Hepatocyte (in vitro differentiated cells): ENCODE measurements around the gene MMP28. TPM values are rescaled to one million over a fixed set of nuclear protein-coding genes. Genes with fewer than 3 reads are reported as not detected.

ENCODE experiments used
- DNase-seq: peaks from one replicate; pipeline ENCODE4 v3.0.0-alpha.2; 2016; ENCODE audit warnings: low spot score
- H2AFZ ChIP-seq: fragments of 200-600 bp; sonication (generic); 2 replicates; pipeline ENCODE4 v1.6.0; 2016; ENCODE audit warnings: antibody characterized with exemption, mild to moderate bottlenecking
- H3K27ac ChIP-seq: fragments of 200-600 bp; sonication (generic); 2 replicates; pipeline ENCODE4 v1.5.1; 2016; ENCODE audit warnings: mild to moderate bottlenecking
- H3K27me3 ChIP-seq: fragments of 200-600 bp; sonication (generic); 2 replicates; pipeline ENCODE4 v1.6.1; 2016
- H3K36me3 ChIP-seq: fragments of 200-600 bp; sonication (generic); replicated peaks from 2 replicates; pipeline ENCODE4 v1.5.1; 2016; ENCODE audit warnings: low read depth; ENCODE audit not compliant: insufficient read depth
- H3K4me1 ChIP-seq: fragments of 200-600 bp; sonication (generic); 2 replicates; pipeline ENCODE4 v1.5.1; 2016; ENCODE audit warnings: mild to moderate bottlenecking, moderate library complexity; ENCODE audit not compliant: insufficient read depth
- H3K4me2 ChIP-seq: fragments of 200-600 bp; sonication (generic); 2 replicates; pipeline ENCODE4 v1.6.0; 2016
- H3K4me3 ChIP-seq: fragments of 200-600 bp; sonication (generic); 2 replicates; pipeline ENCODE4 v1.5.1; 2016; ENCODE audit warnings: mild to moderate bottlenecking
- H3K79me2 ChIP-seq: fragments of 200-600 bp; sonication (generic); 2 replicates; pipeline ENCODE4 v1.6.0; 2017; ENCODE audit warnings: mild to moderate bottlenecking
- H3K9me2 ChIP-seq: fragments of 200-600 bp; sonication (generic); replicated peaks from 2 replicates; pipeline ENCODE4 v1.6.0; 2017; ENCODE audit warnings: mild to moderate bottlenecking; ENCODE audit not compliant: insufficient read depth
- H3K9me3 ChIP-seq: fragments of 200-600 bp; sonication (generic); 2 replicates; pipeline ENCODE4 v1.5.1; 2016; ENCODE audit warnings: low read depth, mild to moderate bottlenecking
- H4K20me1 ChIP-seq: fragments of 200-600 bp; sonication (generic); 2 replicates; pipeline ENCODE4 v1.6.0; 2016; ENCODE audit warnings: mild to moderate bottlenecking; ENCODE audit not compliant: insufficient read depth, poor library complexity, severe bottlenecking
- CTCF ChIP-seq: fragments of 200-600 bp; sonication (generic); IDR thresholded peaks from 2 replicates; pipeline ENCODE4 v1.5.1; 2016; ENCODE audit warnings: antibody characterized with exemption, mild to moderate bottlenecking; ENCODE audit not compliant: poor library complexity
- EZH2 ChIP-seq: fragments of 200-600 bp; sonication (generic); IDR thresholded peaks from 2 replicates; pipeline ENCODE4 v1.6.1; 2016; ENCODE audit warnings: antibody characterized with exemption, mild to moderate bottlenecking, borderline replicate concordance
- EZH2phosphoT487 ChIP-seq: fragments of 200-600 bp; sonication (generic); IDR thresholded peaks from one replicate; pipeline ENCODE4 v1.6.1; 2018; ENCODE audit warnings: antibody characterized with exemption, mild to moderate bottlenecking, low read depth, moderate library complexity; ENCODE audit not compliant: unreplicated experiment, severe bottlenecking
- WGBS: methylation state at CpG from one replicate; pipeline ENCODE4 v1.1.6; 2016; ENCODE audit warnings: low lambda C conversion rate; ENCODE audit errors: missing lambda C conversion rate; 5-methylcytosine and 5-hydroxymethylcytosine counted together
- polyA plus RNA-seq: library from polyadenylated mRNA; unstranded; fragments of >200 nt; fragmentation: Nextera tagmentation; extraction: Ambion mirVana; gene quantifications from 2 replicates; pipeline ENCODE4 v1.2.1, GENCODE V29; 2016
- total RNA-seq: library from RNA; depleted of rRNA; stranded (reverse); fragments of >200 nt; gene quantifications from 2 replicates; pipeline ENCODE4 v1.2.3, GENCODE V29; 2014

MMP28 gene
- total and polyA plus RNA-seq, 2 experiments from 2014 or later: 12.0 to 18.0 TPM

GRCh38 chr17:35808240-35808961 is 13.0 kb upstream of the MMP28 start:
- Histone ChIP-seq H2AFZ (peak overlapping the region; percentile 17), H3K9me3 (no peaks in the 10 kb centered on the region), H3K36me3 (no peaks in the 10 kb centered on the region), H3K4me1 (peaks cover 14% of the 10 kb centered on the region), H4K20me1 (peaks cover 33% of the 10 kb centered on the region), H3K9me2 (no peaks in the 10 kb centered on the region), H3K79me2 (peaks cover 37% of the 10 kb centered on the region), H3K27me3 (no peaks in the 10 kb centered on the region), H3K27ac (peak overlapping the region; percentile 93), H3K4me3 (peak overlapping the region; percentile 2), H3K4me2 (peak overlapping the region; percentile 73)
- WGBS: 32% methylated on average over 19 of the region's 19 CpGs
- TF ChIP-seq EZH2 (no peak), EZH2phosphoT487 (no peak), CTCF (no peak)
- no peak for DNase-seq

DNA sequence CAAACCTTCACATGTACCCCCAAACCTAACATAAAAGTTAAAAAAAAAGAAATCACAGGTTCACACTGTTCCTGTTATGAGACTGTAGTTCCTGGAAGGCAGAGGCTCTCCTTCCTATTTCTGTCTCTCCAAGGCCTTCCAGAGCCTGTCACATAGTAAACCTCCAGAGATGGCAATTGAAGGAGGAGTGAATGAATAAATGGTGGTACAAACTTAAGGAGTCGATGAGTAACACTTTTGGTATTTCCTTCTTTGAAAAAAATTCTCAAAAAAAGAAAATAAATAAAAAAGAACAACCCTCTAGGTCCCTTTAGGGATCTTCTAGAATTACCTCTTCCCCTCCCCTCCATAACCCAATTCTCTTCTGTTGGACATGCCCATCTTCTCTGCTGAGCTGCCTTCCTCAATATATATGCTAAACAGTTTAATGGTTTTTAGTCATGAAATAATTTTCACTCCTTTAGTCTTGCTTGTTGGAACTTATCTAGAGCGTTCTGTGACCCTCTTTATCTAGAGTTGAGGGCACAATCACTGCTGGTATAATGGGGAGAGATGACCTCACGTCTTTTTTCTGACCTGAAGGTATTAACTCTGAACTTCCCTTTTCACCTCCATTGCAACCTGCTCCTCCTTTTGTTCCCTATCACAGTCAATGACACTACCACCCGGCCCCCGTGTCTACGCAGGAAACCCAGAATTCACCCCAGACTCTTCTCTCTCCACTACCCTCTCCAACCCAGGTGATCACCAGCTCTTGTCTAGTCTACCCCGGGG is 12.1 kb upstream of the MMP28 start:
- DNase-seq: no peak
- Histone ChIP-seq H3K4me3 (no peak overlapping the region), H3K27me3 (no peaks in the 10 kb centered on the region), H4K20me1 (peaks cover 26% of the 10 kb centered on the region), H3K4me2 (no peak overlapping the region), H3K79me2 (peaks cover 28% of the 10 kb centered on the region), H2AFZ (no peak overlapping the region), H3K4me1 (peaks cover 14% of the 10 kb centered on the region), H3K36me3 (no peaks in the 10 kb centered on the region), H3K27ac (no peak overlapping the region), H3K9me3 (no peaks in the 10 kb centered on the region), H3K9me2 (no peaks in the 10 kb centered on the region)
- WGBS: 80% methylated on average over 7 of the region's 7 CpGs
- no peak for TF ChIP-seq EZH2phosphoT487
- no peak for TF ChIP-seq EZH2
- no peak for TF ChIP-seq CTCF

DNA sequence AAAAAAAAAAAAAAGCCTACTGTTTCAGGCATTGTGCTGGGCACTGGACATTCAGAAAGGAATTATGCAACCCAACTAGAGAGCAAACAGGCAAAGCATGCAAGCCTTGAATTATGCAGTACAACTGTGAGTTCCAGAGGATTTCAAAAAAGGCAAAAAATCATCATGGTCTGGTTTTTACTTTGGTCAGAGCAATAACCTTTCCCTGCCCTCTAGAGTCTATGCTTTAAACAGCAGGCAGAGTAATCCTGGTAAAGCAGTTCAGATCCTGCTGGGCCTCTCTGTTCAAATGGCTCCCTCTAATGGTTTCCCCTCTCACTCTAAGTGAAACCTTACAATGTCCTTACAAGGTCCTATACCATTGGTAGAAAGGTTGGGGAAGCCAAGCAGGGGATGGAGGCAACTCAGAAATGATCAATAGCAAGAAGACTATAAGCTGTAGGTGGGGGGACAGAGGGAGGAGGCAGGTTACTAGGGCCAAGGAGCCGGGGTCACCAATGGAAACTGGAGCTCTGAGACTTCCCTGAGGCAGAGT is 9.3 kb upstream of the MMP28 start:
- Histone ChIP-seq H3K9me3 (no peaks in the 10 kb centered on the region), H3K4me1 (peaks cover 10% of the 10 kb centered on the region), H3K4me3 (no peak overlapping the region), H3K4me2 (no peak overlapping the region), H2AFZ (no peak overlapping the region), H3K27me3 (no peaks in the 10 kb centered on the region), H3K36me3 (no peaks in the 10 kb centered on the region), H3K79me2 (no peaks in the 10 kb centered on the region), H3K9me2 (no peaks in the 10 kb centered on the region), H4K20me1 (no peaks in the 10 kb centered on the region), H3K27ac (no peak overlapping the region)
- no peak for TF ChIP-seq EZH2phosphoT487
- TF ChIP-seq CTCF: peak; percentile 97
- no peak for TF ChIP-seq EZH2
- 73% methylated on average over 1 of the region's 1 CpG for WGBS
- peak; percentile 91 for DNase-seq
